OCI-LY1 (cell line): ENCODE results near the gene SLC28A1.

Source experiments
- CTCF ChIP-seq: fragments of 200-600 bp; sonication (generic), shearing (Covaris generic); IDR thresholded peaks from 2 replicates; pipeline ENCODE4 v1.5.1; 2017; ENCODE audit warnings: mild to moderate bottlenecking, antibody characterized with exemption, low read length, moderate library complexity, mixed read lengths
- EZH2 ChIP-seq: fragments of 200-600 bp; sonication (generic), shearing (Covaris generic); IDR thresholded peaks from 2 replicates; pipeline ENCODE4 v1.8.0; 2017; ENCODE audit warnings: borderline replicate concordance, mixed run types, mild to moderate bottlenecking, antibody characterized with exemption, low read length, moderate library complexity, mixed read lengths

GRCh38 chr15:84844964-84845363 is 39.5 kb upstream of the SLC28A1 start:
- TF ChIP-seq CTCF (no peak), EZH2 (no peak)
